Right kidney (tissue), 1 donor: Measurements from ENCODE around the gene PTGER4.
A peak's percentile ranks its signal among the peaks of the same experiment; 100 is the strongest.
"Not testable (repeated sequence)": the region's sequence is repeated elsewhere in the genome, so short reads cannot be mapped to it uniquely, and the experiment has no call there.

Experiments used
- DNase-seq: peaks from one replicate; pipeline ENCODE4 v3.0.0-alpha.2; 2016

Gene PTGER4

GRCh38 chr5:40690267-40690666 is 10.6 kb downstream of the PTGER4 start:
- no peak for DNase-seq

GRCh38 chr5:40691894-40692293 is 12.2 kb downstream of the PTGER4 start:
- DNase-seq = no peak

- DNase-seq = no peak
These were observed 14.7 kb downstream of the PTGER4 start for GRCh38 chr5:40694433-40694832.

- DNase-seq = no peak
These were observed 20.5 kb downstream of the PTGER4 start for GRCh38 chr5:40700116-40700782.

- not testable (repeated sequence) for DNase-seq
These were observed 22.3 kb downstream of the PTGER4 start for GRCh38 chr5:40702027-40702426.

GRCh38 chr5:40705484-40705883 is 25.8 kb downstream of the PTGER4 start:
- DNase-seq = not testable (repeated sequence)

- not testable (repeated sequence) for DNase-seq
These were observed 30.9 kb downstream of the PTGER4 start for GRCh38 chr5:40710575-40710974.

- DNase-seq = no peak
These were observed 34.3 kb downstream of the PTGER4 start for GRCh38 chr5:40714001-40714400.

- DNase-seq = no peak
These were observed 36.3 kb downstream of the PTGER4 start for GRCh38 chr5:40716000-40716399.

GRCh38 chr5:40716590-40716989 is 36.9 kb downstream of the PTGER4 start:
- DNase-seq = no peak

GRCh38 chr5:40717281-40717680 is 37.6 kb downstream of the PTGER4 start:
- DNase-seq = no peak

- DNase-seq = no peak
These were observed 40.4 kb downstream of the PTGER4 start for GRCh38 chr5:40720069-40720468.

- not testable (repeated sequence) for DNase-seq
These were observed 42.8 kb downstream of the PTGER4 start for GRCh38 chr5:40722497-40722911.

GRCh38 chr5:40733434-40733833 is 53.7 kb downstream of the PTGER4 start:
- no peak for DNase-seq

- no peak for DNase-seq
These were observed 54.3 kb downstream of the PTGER4 start for GRCh38 chr5:40733879-40734563.

- no peak for DNase-seq
These were observed 55.3 kb downstream of the PTGER4 start for GRCh38 chr5:40734986-40735385.

GRCh38 chr5:40735609-40736008 is 55.9 kb downstream of the PTGER4 start:
- DNase-seq = no peak

- DNase-seq = peak; percentile 13
These were observed 56.6 kb downstream of the PTGER4 start for GRCh38 chr5:40736103-40736875.

GRCh38 chr5:40738502-40738901 is 58.8 kb downstream of the PTGER4 start:
- DNase-seq = no peak
